K562 (cell line): Measurements from ENCODE around the gene HSPH1. TPM values are rescaled to one million over a fixed set of nuclear protein-coding genes. Genes with fewer than 3 reads are reported as not detected.

Source experiments
- ATAC-seq: fragments of 200-7000 bp; cut with Tn5 transposase; 3 replicates; pipeline ENCODE4 v1.9.1; 2020; ENCODE audit warnings: moderate library complexity
- BruUV-seq: library from RNA; stranded (reverse); fragments of 400-500 nt; replicated peaks from 2 replicates; lab custom pipeline; 2021; lab: Mats Ljungman, UMichigan
- CTCF ChIA-PET: fragments of 300-600 bp; formaldehyde crosslinking; extraction: SDS; loops from one replicate; lab custom pipeline; 2021; ENCODE audit warnings: low intra/inter-chr PET ratio; lab: Yijun Ruan, JAX
- POLR2A ChIA-PET: fragments of 300-600, 350-650 bp; sonication (Branson Sonifier 250); formaldehyde crosslinking; extraction: SDS; loops from one replicate; lab custom pipeline; 2021; ENCODE audit warnings: antibody characterized with exemption, inconsistent platforms; lab: Yijun Ruan, JAX
- DNase-seq, 4 experiments: peaks; one replicate each; pipeline versions ENCODE4 v3.0.0 to v3.0.0-alpha.2; 2011 to 2018; ENCODE audit warnings: low spot score in 3 of 4, mixed read lengths in 3 of 4; ENCODE audit errors: extremely low read depth in 1 of 4
- FAIRE-seq: peaks from 2 replicates; lab custom pipeline; 2011; peaks lifted over from hg19 to GRCh38; lab: Jason Lieb, UNC
- H2AFZ ChIP-seq: 2 replicates; pipeline ENCODE4 v1.6.0; 2011; ENCODE audit warnings: low read depth, low read length, control low read depth, inconsistent platforms
- H3K27ac ChIP-seq: fragments of 200-600 bp; 3 replicates; pipeline ENCODE4 v1.8.0; 2011; ENCODE audit warnings: low read depth, mild to moderate bottlenecking, control low read depth, inconsistent platforms, low read length, moderate library complexity, mixed read lengths; ENCODE audit errors: extremely low read depth
- H3K27me3 ChIP-seq, 2 experiments: fragments of 300-600 bp in 1 of 2; 2 replicates in 1 of 2; 3 replicates in 1 of 2; pipeline versions ENCODE4 v1.6.0 to v1.8.0; 2011; ENCODE audit warnings: inconsistent platforms in 2 of 2, low read length in 2 of 2, mild to moderate bottlenecking in 1 of 2, mixed read lengths in 1 of 2, moderate library complexity in 1 of 2; ENCODE audit not compliant: control insufficient read depth in 2 of 2, insufficient read depth in 2 of 2
- H3K36me3 ChIP-seq: fragments of 300-600 bp; 3 replicates; pipeline ENCODE4 v1.8.0; 2011; ENCODE audit warnings: mild to moderate bottlenecking, low read length, inconsistent platforms; ENCODE audit not compliant: control insufficient read depth, insufficient read depth
- H3K4me1 ChIP-seq, 2 experiments: fragments of 200-600 bp in 1 of 2; replicated peaks in 1 of 2; 2 replicates in 1 of 2; 3 replicates in 1 of 2; pipeline versions ENCODE4 v1.5.1 to v1.8.0; 2011; ENCODE audit warnings: inconsistent platforms in 2 of 2, low read length in 2 of 2, mild to moderate bottlenecking in 1 of 2, mixed read lengths in 1 of 2, moderate library complexity in 1 of 2; ENCODE audit not compliant: control insufficient read depth in 2 of 2, insufficient read depth in 2 of 2
- H3K4me2 ChIP-seq: 2 replicates; pipeline ENCODE4 v1.6.1; 2011; ENCODE audit warnings: low read length, control low read depth, inconsistent platforms, mixed read lengths; ENCODE audit not compliant: insufficient read depth
- H3K4me3 ChIP-seq: fragments of 200-600 bp; sonication (generic), shearing (Covaris generic); 2 replicates; pipeline ENCODE4 v1.5.1; 2016; ENCODE audit warnings: control low read depth, inconsistent platforms
- H3K79me2 ChIP-seq: fragments of 200-600 bp; 3 replicates; pipeline ENCODE4 v1.8.0; 2011; ENCODE audit warnings: low read length, inconsistent platforms; ENCODE audit not compliant: control insufficient read depth, insufficient read depth
- H3K9ac ChIP-seq, 2 experiments: 2 replicates each; pipeline versions ENCODE4 v1.6.0 to v1.6.1; 2011; ENCODE audit warnings: low read depth in 2 of 2, low read length in 2 of 2, control low read depth in 1 of 2, inconsistent platforms in 1 of 2, mild to moderate bottlenecking in 1 of 2, mixed read lengths in 1 of 2; ENCODE audit not compliant: insufficient read depth in 1 of 2
- H3K9me1 ChIP-seq: one replicate; pipeline ENCODE4 v1.6.0; 2011; ENCODE audit warnings: inconsistent platforms, mild to moderate bottlenecking, low read length, moderate library complexity; ENCODE audit not compliant: control insufficient read depth, insufficient read depth
- H3K9me3 ChIP-seq: replicated peaks from 2 replicates; pipeline ENCODE4 v1.5.1; 2011; ENCODE audit warnings: low read depth, low read length, inconsistent platforms; ENCODE audit not compliant: control insufficient read depth, insufficient read depth
- H4K20me1 ChIP-seq: replicated peaks from 2 replicates; pipeline ENCODE4 v1.6.1; 2011; ENCODE audit warnings: low read length, inconsistent platforms, mixed read lengths; ENCODE audit not compliant: control insufficient read depth, insufficient read depth
- BRF1 ChIP-seq: IDR thresholded peaks from 3 replicates; pipeline ENCODE4 v1.6.1; 2011; ENCODE audit warnings: borderline replicate concordance, mild to moderate bottlenecking; ENCODE audit not compliant: insufficient read length; ENCODE audit errors: extremely low read depth
- CHCHD3 ChIP-seq: fragments of 250-450 bp; sonication (Bioruptor Pico); IDR thresholded peaks from 2 replicates; pipeline ENCODE4 v2.1.2; 2022; ENCODE audit warnings: mild to moderate bottlenecking
- DIDO1 ChIP-seq: fragments of 450-650 bp; IDR thresholded peaks from 2 replicates; pipeline ENCODE4 v1.6.1; 2016; ENCODE audit warnings: low read depth, missing biosample characterization, missing genetic modification characterization
- FOXO4 ChIP-seq: fragments of 450-650 bp; formaldehyde crosslinking; IDR thresholded peaks from 2 replicates; pipeline ENCODE4 v1.4.0; 2020; ENCODE audit warnings: mild to moderate bottlenecking, moderate library complexity
- JUNB ChIP-seq: fragments of 450-650 bp; formaldehyde crosslinking; conservative IDR thresholded peaks from 2 replicates; pipeline ENCODE4 v1.4.0; 2020; ENCODE audit warnings: mild to moderate bottlenecking
- NCOA2 ChIP-seq, 2 experiments: fragments of 450-650 bp; IDR thresholded peaks; 2 replicates each; pipeline ENCODE4 v1.6.1; 2018; ENCODE audit warnings: mild to moderate bottlenecking in 2 of 2, moderate library complexity in 1 of 2; ENCODE audit not compliant: partially characterized antibody in 2 of 2
- NFIC ChIP-seq: fragments of 450-650 bp; IDR thresholded peaks from 2 replicates; pipeline ENCODE4 v1.6.1; 2017; ENCODE audit warnings: mild to moderate bottlenecking, inconsistent platforms
- POLR2AphosphoS5 ChIP-seq: IDR thresholded peaks from 2 replicates; pipeline ENCODE4 v1.6.1; 2011; ENCODE audit warnings: mild to moderate bottlenecking, low read depth, low read length, moderate library complexity; ENCODE audit not compliant: control insufficient read depth, insufficient read depth
- SAP30 ChIP-seq: fragments of 200-600 bp; sonication (generic); IDR thresholded peaks from 2 replicates; pipeline ENCODE4 v1.6.1; 2012; ENCODE audit warnings: borderline replicate concordance, low read depth, mild to moderate bottlenecking, moderate library complexity, low read length, control low read depth, inconsistent platforms; ENCODE audit not compliant: insufficient read depth, poor library complexity, severe bottlenecking
- SMARCA5 ChIP-seq: fragments of 450-650 bp; IDR thresholded peaks from 2 replicates; pipeline ENCODE4 v1.6.1; 2016
- XRCC4 ChIP-seq: IDR thresholded peaks from one replicate; pipeline ENCODE4 v1.6.1; 2011; ENCODE audit not compliant: insufficient read depth, insufficient read length; ENCODE audit errors: extremely low read depth
- ZBTB26 ChIP-seq: fragments of 450-650 bp; formaldehyde crosslinking; IDR thresholded peaks from 2 replicates; pipeline ENCODE4 v1.4.0; 2022; ENCODE audit warnings: missing genetic modification characterization
- ZKSCAN8 ChIP-seq: fragments of 200-800 bp; sonication (Bioruptor generic); IDR thresholded peaks from 2 replicates; pipeline ENCODE4 v1.6.1; 2016; ENCODE audit warnings: missing genetic modification characterization, missing compliant biosample characterization
- ZNF165 ChIP-seq: fragments of 250-450 bp; sonication (Bioruptor Pico); IDR thresholded peaks from 2 replicates; pipeline ENCODE4 v1.4.0; 2020; ENCODE audit warnings: borderline replicate concordance
- ZNF408 ChIP-seq: fragments of 250-450 bp; sonication (Bioruptor Pico); IDR thresholded peaks from 2 replicates; pipeline ENCODE4 v1.4.0; 2020; ENCODE audit warnings: low read depth, mild to moderate bottlenecking, moderate library complexity
- ZNF583 ChIP-seq: fragments of 250-450 bp; sonication (Bioruptor Pico); IDR thresholded peaks from 2 replicates; pipeline ENCODE4 v1.4.0; 2020
- ZNF584 ChIP-seq: fragments of 200-800 bp; sonication (Bioruptor generic); IDR thresholded peaks from 2 replicates; pipeline ENCODE4 v1.6.1; 2016; ENCODE audit warnings: low read depth, mild to moderate bottlenecking, missing genetic modification characterization, missing compliant biosample characterization
- WGBS: fragments of 100-300 bp; shearing (Covaris generic); methylation state at CpG from one replicate; pipeline ENCODE4 v1.1.6; 2016; ENCODE audit warnings: low coverage, mixed read lengths; ENCODE audit not compliant: insufficient coverage; ENCODE audit errors: missing lambda C conversion rate; 5-methylcytosine and 5-hydroxymethylcytosine counted together
- in situ Hi-C: fragments of 300-500 bp; cut with MboI; formaldehyde crosslinking; loops from 4 replicates; pipeline ENCODE4 v1.15.0; 2018; ENCODE audit warnings: inconsistent platforms, mixed read lengths
- intact Hi-C: fragments of 100-400 bp; cut with micrococcal nuclease; formaldehyde crosslinking; loops from 2 replicates; pipeline ENCODE4 v1.14.2; 2022
- polyA plus RNA-seq, 8 experiments: library from polyadenylated mRNA; depleted of rRNA in 4 of 8; stranded (reverse) in 5 of 8; unstranded in 3 of 8; fragments of >200 nt; fragmentation: Nextera tagmentation in 2 of 8; fragmentation: Illumina TruSeq in 1 of 8; extraction: Ambion mirVana in 2 of 8; extraction: Trizol in 1 of 8; gene quantifications; 2 replicates each; pipeline versions ENCODE4 v1.2.1 to v1.2.3, GENCODE V29; 2011 to 2014; ENCODE audit warnings: inconsistent platforms in 1 of 8, missing spikeins in 1 of 8
- total RNA-seq, 7 experiments: library from RNA; depleted of rRNA in 6 of 7; stranded (reverse); fragments of >200 nt in 6 of 7; fragmentation: Illumina TruSeq in 2 of 7; extraction: Trizol in 2 of 7; gene quantifications; 2 replicates each; pipeline versions ENCODE4 v1.2.1 to v1.2.3, GENCODE V29; 2011 to 2021; ENCODE audit warnings: low replicate concordance in 1 of 7

Gene HSPH1
- total and polyA plus RNA-seq, 9 of the 15 experiments (the other 6 are each of a cell fraction or from before 2014, with no cell fraction given): 34.6 to 104 (median 64.7) TPM

GRCh38 chr13:31105020-31105795 is 56.5 kb downstream of the HSPH1 start (continued):
- TF ChIP-seq FOXO4 (no peak), ZNF408 (CRISPR knock-in tag) (no peak), ZNF165 (CRISPR knock-in tag) (no peak), NCOA2 (IDR thresholded peaks at IDR 0.05; ENCODE audit: partially characterized antibody in 2 of 2) (no peak), ZNF583 (CRISPR knock-in tag) (no peak), XRCC4 (no peak), JUNB (CRISPR knock-in tag) (no peak)
- TF ChIP-seq, all 486 proteins: peak for 0

- Histone ChIP-seq H3K4me1 (no peaks in the 10 kb centered on the region), H3K4me3 (no peak overlapping the region), H2AFZ (no peak overlapping the region), H3K9ac (no peak overlapping the region), H3K27me3 (peaks cover 0 to 14% of the 10 kb centered on the region in 2 experiments; a peak in 2 of 5 replicates), H3K36me3 (no peaks in the 10 kb centered on the region), H4K20me1 (no peaks in the 10 kb centered on the region), H3K79me2 (no peaks in the 10 kb centered on the region), H3K4me2 (no peak overlapping the region), H3K9me1 (no peaks in the 10 kb centered on the region), H3K9me3 (no peaks in the 10 kb centered on the region), H3K27ac (no peak overlapping the region)
- ATAC-seq (no peak), FAIRE-seq (no peak), DNase-seq (no peak)
- no TSS peak for BruUV-seq
- intact Hi-C loops: no loop called here
- 3% methylated on average over 3 of the region's 3 CpGs for WGBS
- ChIA-PET CTCF (no interaction called here), POLR2A (interaction anchor here (1.0 kb wide), 1 partner anchor 231 kb away, joined by 3 read pairs; no protein-coding TSS in a partner anchor)
- in situ Hi-C loops: no loop called here
- TF ChIP-seq SMARCA5: no peak
- no peak for TF ChIP-seq POLR2AphosphoS5
- TF ChIP-seq ZNF584 (CRISPR knock-in tag): no peak
- no peak for TF ChIP-seq SAP30
- TF ChIP-seq CHCHD3: no peak
- no peak for TF ChIP-seq ZBTB26 (CRISPR knock-in tag)
- no peak for TF ChIP-seq DIDO1 (tag)
- TF ChIP-seq ZKSCAN8 (CRISPR knock-in tag): no peak
- no peak for TF ChIP-seq BRF1
- no peak for TF ChIP-seq NFIC
Observed at GRCh38 chr13:31102905-31103304, 58.8 kb downstream of the HSPH1 start.
